Stimulated activated naive CD4-positive, alpha-beta T cell (primary cell): Measurements from ENCODE around the gene TRMT2A.

ENCODE experiments used
- DNase-seq, 6 experiments: peaks; one replicate each; lab custom pipeline; 2025; lab: John Stamatoyannopoulos, UW

Gene TRMT2A

GRCh38 chr22:20106205-20106848 is 10.7 kb downstream of the TRMT2A start:
- DNase-seq = no peak

- DNase-seq = no peak
Measured at GRCh38 chr22:20105456-20106204, 11.4 kb downstream of the TRMT2A start.

GRCh38 chr22:20102203-20102780 is 14.7 kb downstream of the TRMT2A start:
- no peak for DNase-seq

GRCh38 chr22:20101638-20102037 is 15.4 kb downstream of the TRMT2A start:
- no peak for DNase-seq

GRCh38 chr22:20099099-20099711 is 17.8 kb downstream of the TRMT2A start:
- DNase-seq = no peak

GRCh38 chr22:20096574-20097420 is 20.2 kb downstream of the TRMT2A start:
- no peak for DNase-seq

GRCh38 chr22:20095521-20095920 is 21.5 kb downstream of the TRMT2A start:
- no peak for DNase-seq

GRCh38 chr22:20094197-20094807 is 22.7 kb downstream of the TRMT2A start:
- no peak for DNase-seq

- no peak for DNase-seq
Measured at GRCh38 chr22:20093418-20094196, 23.4 kb downstream of the TRMT2A start.

- DNase-seq = no peak
Measured at GRCh38 chr22:20092477-20092854, 24.6 kb downstream of the TRMT2A start.

- no peak for DNase-seq
Measured at GRCh38 chr22:20091690-20092476, 25.1 kb downstream of the TRMT2A start.

GRCh38 chr22:20090730-20091240 is 26.2 kb downstream of the TRMT2A start:
- DNase-seq = no peak

GRCh38 chr22:20089977-20090729 is 26.9 kb downstream of the TRMT2A start:
- no peak for DNase-seq

- no peak for DNase-seq
Measured at GRCh38 chr22:20089226-20089976, 27.6 kb downstream of the TRMT2A start.

GRCh38 chr22:20088263-20088648 is 28.8 kb downstream of the TRMT2A start:
- DNase-seq = no peak

- DNase-seq = no peak
Measured at GRCh38 chr22:20087319-20088262, 29.4 kb downstream of the TRMT2A start.

- DNase-seq = no peak
Measured at GRCh38 chr22:20086763-20087162, 30.3 kb downstream of the TRMT2A start.
